Measurements from ENCODE around the gene PSMB5.

Gene PSMB5

GRCh38 chr14:22976620-22977433 lies 57.9 kb downstream of the PSMB5 start:
- H3K4me3 ChIP-seq (replicated peaks; ENCODE audit: low read depth, low read length), result no peak overlapping the region

More at GRCh38 chr14:22976620-22977433, 57.9 kb downstream of the PSMB5 start:
- peak; percentile 79 for DNase-seq (ENCODE audit: low read depth)
- no peak for TF ChIP-seq CTCF (IDR thresholded peaks at IDR 0.05; ENCODE audit: low read length, missing control alignments)

Measured in fibroblast of pulmonary artery (primary cell).